ENCODE measurements around the gene KIF3B.
"Not testable (repeated sequence)": the region's sequence is repeated elsewhere in the genome, so short reads cannot be mapped to it uniquely, and the experiment has no call there.

KIF3B gene

GRCh38 chr20:32343439-32343838 lies 66.0 kb downstream of the KIF3B start:
- DNase-seq, result no peak
- in situ Hi-C loops (cut with HindIII; ENCODE audit: low pct_ligation_motif_present, low pct_unique_long_range_greater_than_20kb, low sequenced_read_pairs), result no loop called here

GRCh38 chr20:32344835-32345506 lies 67.5 kb downstream of the KIF3B start:
- no peak for DNase-seq
- in situ Hi-C loops (cut with HindIII; ENCODE audit: low pct_ligation_motif_present, low pct_unique_long_range_greater_than_20kb, low sequenced_read_pairs), result no loop called here

GRCh38 chr20:32348207-32348606 lies 70.8 kb downstream of the KIF3B start:
- no peak for DNase-seq
- in situ Hi-C loops (cut with HindIII; ENCODE audit: low pct_ligation_motif_present, low pct_unique_long_range_greater_than_20kb, low sequenced_read_pairs), result no loop called here

GRCh38 chr20:32350421-32350820 lies 73.0 kb downstream of the KIF3B start:
- in situ Hi-C loops (cut with HindIII; ENCODE audit: low pct_ligation_motif_present, low pct_unique_long_range_greater_than_20kb, low sequenced_read_pairs), result no loop called here
- no peak for DNase-seq

GRCh38 chr20:32352121-32352720 lies 74.8 kb downstream of the KIF3B start:
- in situ Hi-C loops (cut with HindIII; ENCODE audit: low pct_ligation_motif_present, low pct_unique_long_range_greater_than_20kb, low sequenced_read_pairs), result no loop called here
- no peak for DNase-seq

- in situ Hi-C loops (cut with HindIII; ENCODE audit: low pct_ligation_motif_present, low pct_unique_long_range_greater_than_20kb, low sequenced_read_pairs), result no loop called here
- no peak for DNase-seq
These were observed 76.5 kb downstream of the KIF3B start for GRCh38 chr20:32353848-32354496.

- peak; percentile 44 for DNase-seq
- in situ Hi-C loops (cut with HindIII; ENCODE audit: low pct_ligation_motif_present, low pct_unique_long_range_greater_than_20kb, low sequenced_read_pairs), result no loop called here
These were observed 77.4 kb downstream of the KIF3B start for GRCh38 chr20:32354592-32355416.

GRCh38 chr20:32355417-32355841 lies 78.0 kb downstream of the KIF3B start:
- DNase-seq, result no peak
- in situ Hi-C loops (cut with HindIII; ENCODE audit: low pct_ligation_motif_present, low pct_unique_long_range_greater_than_20kb, low sequenced_read_pairs), result no loop called here

GRCh38 chr20:32355907-32356621 lies 78.6 kb downstream of the KIF3B start:
- DNase-seq, result peak; percentile 78
- in situ Hi-C loops (cut with HindIII; ENCODE audit: low pct_ligation_motif_present, low pct_unique_long_range_greater_than_20kb, low sequenced_read_pairs), result not testable (repeated sequence)

GRCh38 chr20:32356622-32357374 lies 79.3 kb downstream of the KIF3B start:
- no peak for DNase-seq
- in situ Hi-C loops (cut with HindIII; ENCODE audit: low pct_ligation_motif_present, low pct_unique_long_range_greater_than_20kb, low sequenced_read_pairs), result no loop called here

GRCh38 chr20:32357375-32357868 lies 80.0 kb downstream of the KIF3B start:
- in situ Hi-C loops (cut with HindIII; ENCODE audit: low pct_ligation_motif_present, low pct_unique_long_range_greater_than_20kb, low sequenced_read_pairs), result no loop called here
- DNase-seq, result peak; percentile 71

GRCh38 chr20:32357869-32358631 lies 80.6 kb downstream of the KIF3B start, which contains the start of gene ASXL1:
ASXL1 (plus strand) TSS chr20:32358331; CDS start chr20:32358776, 445 bp downstream.
- DNase-seq, result peak; percentile 95
- in situ Hi-C loops (cut with HindIII; ENCODE audit: low pct_ligation_motif_present, low pct_unique_long_range_greater_than_20kb, low sequenced_read_pairs), result no loop called here

GRCh38 chr20:32358632-32358882 lies 81.1 kb downstream of the KIF3B start:
- in situ Hi-C loops (cut with HindIII; ENCODE audit: low pct_ligation_motif_present, low pct_unique_long_range_greater_than_20kb, low sequenced_read_pairs), result no loop called here
- DNase-seq, result no peak

GRCh38 chr20:32358883-32359632 lies 81.6 kb downstream of the KIF3B start:
- peak; percentile 65 for DNase-seq
- in situ Hi-C loops (cut with HindIII; ENCODE audit: low pct_ligation_motif_present, low pct_unique_long_range_greater_than_20kb, low sequenced_read_pairs), result no loop called here

GRCh38 chr20:32359633-32360332 lies 82.3 kb downstream of the KIF3B start:
- DNase-seq, result no peak
- in situ Hi-C loops (cut with HindIII; ENCODE audit: low pct_ligation_motif_present, low pct_unique_long_range_greater_than_20kb, low sequenced_read_pairs), result no loop called here

GRCh38 chr20:32360333-32360634 lies 82.8 kb downstream of the KIF3B start:
- no peak for DNase-seq
- in situ Hi-C loops (cut with HindIII; ENCODE audit: low pct_ligation_motif_present, low pct_unique_long_range_greater_than_20kb, low sequenced_read_pairs), result no loop called here
